ENCODE data around the gene NRAP. TPM values are rescaled to one million over a fixed set of nuclear protein-coding genes. Genes with fewer than 3 reads are reported as not detected.

NRAP gene
- total RNA-seq, 4 donors from 2014 or later: 0.16 to 12.3 (median 1.1) TPM; not detected in 1

- WGBS, 2 donors (ENCODE audit: low coverage in 1 of 2): 83 to 87% methylated on average over 3 of the region's 3 CpGs
- intact Hi-C loops (cut with DNase I; ENCODE audit: low total_unique reads): no loop called here
- H3K4me1 ChIP-seq: peaks cover 0 to 6% (median 2%) of the 10 kb centered on the region in 4 donors
- no peak for DNase-seq
- in situ Hi-C loops (cut with MboI; ENCODE audit: low pct_ligation_motif_present in 1 of 4, low pct_unique_long_range_greater_than_20kb in 1 of 4, low sequenced_read_pairs in 3 of 4): no loop called here
- TF ChIP-seq POLR2A (IDR thresholded peaks at IDR 0.05): no peak
- TF ChIP-seq POLR2AphosphoS5 (IDR thresholded peaks at IDR 0.05): no peak
- TF ChIP-seq EP300 (IDR thresholded peaks at IDR 0.05; ENCODE audit: low read depth): no peak
- TF ChIP-seq CTCF (IDR thresholded peaks at IDR 0.05): no peak
- H3K27me3 ChIP-seq: no peaks in the 10 kb centered on the region
- H3K36me3 ChIP-seq: no peaks in the 10 kb centered on the region
- H3K4me3 ChIP-seq: no peak overlapping the region
- no peaks in the 10 kb centered on the region for H3K9me3 ChIP-seq
- no peak overlapping the region for H3K27ac ChIP-seq
These were observed 111.8 kb downstream of the NRAP start for GRCh38 chr10:113552014-113552413.

GRCh38 chr10:113550365-113550764 lies 113.5 kb downstream of the NRAP start:
- H3K4me3 ChIP-seq: no peak overlapping the region
- intact Hi-C loops (cut with DNase I; ENCODE audit: low total_unique reads) (no loop called here), in situ Hi-C loops (cut with MboI; ENCODE audit: low pct_ligation_motif_present in 1 of 4, low pct_unique_long_range_greater_than_20kb in 1 of 4, low sequenced_read_pairs in 3 of 4) (no loop called here)
- H3K27ac ChIP-seq: no peak overlapping the region
- H3K27me3 ChIP-seq: no peaks in the 10 kb centered on the region
- no peak for DNase-seq
- whole genome bisulfite sequencing, 2 donors (ENCODE audit: low coverage in 1 of 2): 54 to 55% methylated on average over 4 to 6 of the region's 6 CpGs
- H3K9me3 ChIP-seq: no peaks in the 10 kb centered on the region
- no peaks in the 10 kb centered on the region for H3K4me1 ChIP-seq
- TF ChIP-seq POLR2AphosphoS5 (IDR thresholded peaks at IDR 0.05): no peak
- no peak for TF ChIP-seq POLR2A (IDR thresholded peaks at IDR 0.05)
- no peak for TF ChIP-seq CTCF (IDR thresholded peaks at IDR 0.05)
- TF ChIP-seq EP300 (IDR thresholded peaks at IDR 0.05; ENCODE audit: low read depth): no peak
- no peaks in the 10 kb centered on the region for H3K36me3 ChIP-seq

GRCh38 chr10:113549856-113550255 lies 114.0 kb downstream of the NRAP start:
- no peaks in the 10 kb centered on the region for H3K9me3 ChIP-seq
- DNase-seq: no peak
- no peaks in the 10 kb centered on the region for H3K4me1 ChIP-seq
- no peak overlapping the region for H3K27ac ChIP-seq
- H3K36me3 ChIP-seq: no peaks in the 10 kb centered on the region
- in situ Hi-C loops (cut with MboI; ENCODE audit: low pct_ligation_motif_present in 1 of 4, low pct_unique_long_range_greater_than_20kb in 1 of 4, low sequenced_read_pairs in 3 of 4): no loop called here
- intact Hi-C loops (cut with DNase I; ENCODE audit: low total_unique reads): no loop called here
- H3K27me3 ChIP-seq: no peaks in the 10 kb centered on the region
- 92 to 94% methylated on average over 2 to 6 of the region's 6 CpGs for WGBS, 2 donors (ENCODE audit: low coverage in 1 of 2)
- TF ChIP-seq CTCF (IDR thresholded peaks at IDR 0.05) (no peak), EP300 (IDR thresholded peaks at IDR 0.05; ENCODE audit: low read depth) (no peak), POLR2A (IDR thresholded peaks at IDR 0.05) (no peak), POLR2AphosphoS5 (IDR thresholded peaks at IDR 0.05) (no peak)
- H3K4me3 ChIP-seq: no peak overlapping the region

GRCh38 chr10:113547426-113547825 lies 116.4 kb downstream of the NRAP start:
- WGBS, 2 donors (ENCODE audit: low coverage in 1 of 2): 97% methylated on average over 2 of the region's 2 CpGs; no CpG with 5 or more reads in 1 of the 2 donors

More at GRCh38 chr10:113547426-113547825, 116.4 kb downstream of the NRAP start:
- DNase-seq: no peak
- in situ Hi-C loops (cut with MboI; ENCODE audit: low pct_ligation_motif_present in 1 of 4, low pct_unique_long_range_greater_than_20kb in 1 of 4, low sequenced_read_pairs in 3 of 4): no loop called here
- Histone ChIP-seq H3K27ac (no peak overlapping the region), H3K36me3 (no peaks in the 10 kb centered on the region), H3K4me3 (no peak overlapping the region), H3K9me3 (no peaks in the 10 kb centered on the region), H3K4me1 (no peaks in the 10 kb centered on the region), H3K27me3 (no peaks in the 10 kb centered on the region)
- TF ChIP-seq CTCF (IDR thresholded peaks at IDR 0.05) (no peak), EP300 (IDR thresholded peaks at IDR 0.05; ENCODE audit: low read depth) (no peak), POLR2A (IDR thresholded peaks at IDR 0.05) (no peak), POLR2AphosphoS5 (IDR thresholded peaks at IDR 0.05) (no peak)
- intact Hi-C loops (cut with DNase I; ENCODE audit: low total_unique reads): no loop called here

Measured in transverse colon (tissue), 4 donors.